HG03469 (cell line): ENCODE measurements around the gene ITGAL.
"Not testable (repeated sequence)": the region's sequence is repeated elsewhere in the genome, so short reads cannot be mapped to it uniquely, and the experiment has no call there.

Experiments used
- ATAC-seq: cut with Tn5 transposase; IDR thresholded peaks from one replicate; pipeline ENCODE4 v1.9.1; 2021; ENCODE audit warnings: mild to moderate bottlenecking, moderate library complexity, moderate number of reproducible peaks; ENCODE audit not compliant: unreplicated experiment

The ITGAL gene

DNA sequence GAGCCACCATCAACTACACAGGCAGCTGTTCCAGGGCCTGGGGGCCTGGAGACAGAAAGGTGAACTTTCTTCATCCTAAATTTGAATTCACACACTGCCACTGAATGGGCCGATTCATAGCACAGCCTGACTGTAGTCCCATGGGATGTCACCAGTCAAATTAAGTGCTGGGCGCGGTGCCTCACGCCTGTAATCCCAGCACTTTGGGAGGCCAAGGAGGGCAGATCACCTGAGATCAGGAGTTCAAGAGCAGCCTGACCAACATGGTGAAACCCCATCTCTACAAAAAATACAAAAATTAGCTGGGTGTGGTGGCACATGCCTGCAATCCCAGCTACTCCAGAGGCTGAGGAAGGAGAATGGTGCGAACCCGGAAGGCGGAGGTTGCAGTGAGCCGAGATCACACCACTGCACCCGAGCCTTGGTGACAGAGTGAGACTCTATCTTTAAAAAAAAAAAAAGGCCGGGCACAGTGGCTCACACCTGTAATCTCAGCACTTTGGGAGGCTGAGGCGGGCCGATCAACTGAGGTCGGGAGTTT lies 67.5 kb downstream of the ITGAL start:
- ATAC-seq = not testable (repeated sequence)

DNA sequence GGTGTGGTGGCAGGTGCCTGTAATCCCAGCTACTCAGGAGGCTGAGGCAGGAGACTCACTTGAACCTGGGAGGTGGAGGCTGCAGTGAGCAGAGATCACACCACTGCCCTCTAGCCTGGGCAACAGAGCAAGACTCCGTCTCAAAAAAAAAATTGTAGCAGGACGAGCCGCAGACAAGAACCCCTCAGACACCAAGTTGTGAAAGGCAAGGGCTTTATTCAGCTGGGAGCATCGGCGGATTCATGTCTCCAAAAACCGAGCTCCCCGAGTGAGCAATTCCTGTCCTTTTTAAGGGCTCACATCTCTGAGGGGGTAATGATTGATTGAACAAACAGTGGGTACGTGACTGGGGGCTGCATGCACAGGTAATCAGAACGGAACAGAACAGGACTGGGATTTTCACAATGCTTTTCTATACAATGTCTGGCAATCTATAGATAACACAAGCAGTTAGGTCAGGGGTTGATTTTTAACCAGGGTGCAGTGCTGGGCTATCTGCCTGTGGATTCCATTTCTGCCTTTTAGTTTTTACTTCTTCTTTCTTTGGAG lies 68.4 kb downstream of the ITGAL start:
- ATAC-seq = not testable (repeated sequence)

DNA sequence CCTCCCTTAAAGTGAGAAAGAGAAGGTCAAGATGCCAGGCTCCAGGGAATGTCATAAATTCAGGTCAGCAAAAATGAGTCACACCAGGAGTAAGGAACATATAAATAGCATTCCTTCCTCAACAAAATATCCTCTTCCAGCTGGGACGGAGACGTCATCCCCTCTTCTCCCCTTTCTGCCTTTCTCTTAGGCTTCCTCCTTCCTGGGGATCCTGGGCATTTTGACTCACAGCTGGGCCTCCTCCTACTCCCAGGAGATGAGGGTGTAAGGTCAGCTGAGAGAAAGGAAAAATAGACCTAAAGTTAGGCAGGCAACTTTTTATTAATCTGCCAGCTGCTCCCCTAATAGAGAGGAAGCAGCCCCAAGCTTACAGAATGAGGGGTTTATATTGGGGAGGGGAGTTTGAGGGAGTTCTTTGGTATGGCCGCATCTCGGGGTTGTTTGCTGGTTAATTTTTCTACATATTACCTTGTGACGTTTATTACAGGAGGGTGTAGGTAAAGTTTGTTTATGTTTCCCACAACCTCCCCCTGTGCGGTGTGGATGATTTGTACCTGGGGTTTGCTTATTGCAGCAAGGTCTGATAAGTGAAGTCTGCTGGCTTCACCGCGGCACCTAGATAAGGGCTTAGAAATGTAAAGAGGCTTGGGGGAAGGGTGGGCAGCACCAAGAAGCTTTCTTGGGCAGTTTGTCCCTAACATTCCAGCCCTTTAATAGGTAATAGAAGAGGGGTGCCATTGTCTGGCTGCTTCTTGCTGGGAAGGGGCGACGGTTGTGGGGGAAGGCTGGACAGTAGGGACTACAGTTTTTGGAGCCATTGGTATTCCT lies 69.2 kb downstream of the ITGAL start:
- no peak for ATAC-seq

DNA sequence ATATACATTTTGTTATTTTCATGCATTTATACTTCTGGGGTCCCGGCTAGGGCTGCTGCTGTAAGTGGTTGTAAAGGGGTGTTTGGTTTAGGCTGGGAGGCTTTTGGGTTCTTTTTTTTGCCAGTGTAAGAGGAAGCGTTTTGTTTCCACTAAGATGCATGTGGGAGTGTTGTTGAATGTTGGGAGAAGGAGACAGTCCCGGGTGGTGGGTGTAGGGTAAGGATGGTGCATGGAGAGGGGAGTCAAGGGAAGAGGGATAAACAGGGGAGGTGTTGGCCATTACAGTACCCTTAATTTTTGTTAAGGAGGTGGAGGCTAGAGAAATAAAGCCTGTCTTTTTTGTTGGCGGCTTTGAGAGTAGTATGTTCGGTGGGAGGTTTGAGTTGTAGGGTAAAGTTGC lies 70.5 kb downstream of the ITGAL start:
- no peak for ATAC-seq

DNA sequence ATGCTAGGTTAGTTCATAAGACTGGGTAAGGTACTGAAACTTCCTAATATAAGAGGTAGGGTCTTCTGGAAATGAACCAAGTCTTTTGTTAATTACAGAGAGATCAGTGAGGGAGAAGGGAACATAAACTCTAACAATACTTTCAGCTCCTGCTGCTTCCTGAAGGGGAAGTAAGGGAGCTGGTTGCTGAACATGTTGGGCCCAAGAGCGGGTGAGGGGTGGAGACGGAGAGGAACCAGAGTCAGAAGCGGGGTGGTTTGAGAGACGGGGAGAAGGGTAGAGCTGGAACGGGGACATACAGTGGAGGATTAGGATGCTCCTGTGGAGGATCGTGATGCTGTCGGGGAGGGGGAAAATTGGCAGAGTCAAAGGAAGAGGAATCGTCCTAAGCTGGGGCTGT lies 73.6 kb downstream of the ITGAL start:
- no peak for ATAC-seq

DNA sequence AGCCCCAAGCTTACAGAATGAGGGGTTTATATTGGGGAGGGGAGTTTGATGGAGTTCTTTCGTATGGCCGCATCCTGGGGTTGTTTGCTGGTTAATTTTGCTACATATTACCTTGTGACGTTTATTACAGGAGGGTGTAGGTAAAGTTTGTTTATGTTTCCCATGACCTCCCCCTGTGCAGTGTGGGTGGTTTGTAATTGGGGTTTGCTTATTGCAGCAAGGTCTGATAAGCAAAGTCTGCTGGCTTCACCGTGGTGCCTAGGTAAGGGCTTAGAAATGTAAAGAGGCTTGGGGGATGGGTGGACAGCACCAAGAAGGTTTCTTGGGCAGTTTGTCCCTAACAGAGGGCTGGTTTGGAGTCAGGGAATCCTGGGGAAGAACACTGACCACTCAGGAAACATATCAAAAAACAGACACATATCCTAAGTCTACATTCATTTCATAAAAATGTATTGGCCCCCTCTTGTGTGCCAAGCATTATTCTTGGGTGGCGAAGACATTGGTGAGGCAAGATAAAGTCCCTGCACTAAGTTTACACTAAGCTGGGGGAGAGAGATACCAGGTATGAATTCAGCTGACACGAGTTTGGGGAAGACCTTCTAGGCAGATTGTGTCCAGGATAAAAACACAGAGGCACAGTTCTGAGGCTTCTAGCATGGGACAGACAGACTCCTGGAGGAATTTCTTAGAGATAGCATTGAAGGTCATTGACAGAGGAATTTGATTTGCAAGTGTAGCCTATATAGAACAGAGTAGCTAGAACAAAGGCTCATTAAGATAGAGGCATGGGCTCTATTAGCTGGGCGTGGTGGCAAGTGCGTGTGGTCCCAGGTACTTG lies 76.1 kb downstream of the ITGAL start:
- ATAC-seq = no peak

DNA sequence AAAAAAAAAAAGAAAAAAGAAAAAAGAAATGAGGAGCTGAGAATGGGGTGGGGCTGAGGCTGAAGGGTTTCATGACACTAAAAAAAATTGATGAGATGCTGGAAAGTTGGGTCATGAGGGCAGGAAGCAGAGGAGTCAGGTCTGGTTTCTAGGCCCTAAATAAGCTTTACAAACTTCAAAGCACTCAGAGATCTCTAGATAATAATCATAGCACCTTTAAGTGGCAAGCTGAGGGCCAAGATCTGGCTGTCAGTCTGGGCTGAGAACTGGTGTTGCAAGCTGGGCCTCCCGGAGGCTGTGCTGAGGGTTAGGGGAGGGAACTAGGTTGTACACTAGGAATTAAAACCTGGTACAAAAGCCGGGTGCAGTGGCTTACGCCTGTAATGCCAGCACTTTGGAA lies 79.2 kb downstream of the ITGAL start:
- ATAC-seq = no peak

DNA sequence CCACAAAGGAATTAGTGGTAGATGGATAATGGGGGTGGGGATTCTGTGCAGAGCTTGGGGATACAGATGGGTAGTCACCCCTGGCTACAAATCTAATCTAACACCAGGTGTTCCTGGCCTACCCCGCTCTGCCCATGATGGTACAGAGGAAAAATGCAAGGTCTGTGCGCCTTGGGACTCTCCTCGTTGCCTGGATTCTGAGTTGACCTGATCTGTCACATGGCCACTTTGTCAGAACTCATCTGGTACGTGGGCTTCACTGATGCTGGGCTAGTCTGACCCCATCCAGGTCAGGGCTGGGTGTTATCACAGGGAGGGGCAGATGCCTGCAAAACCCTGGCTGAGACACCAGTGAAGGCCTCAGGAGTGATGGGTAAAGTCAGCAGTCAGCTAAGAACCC lies 80.4 kb downstream of the ITGAL start:
- ATAC-seq = no peak

DNA sequence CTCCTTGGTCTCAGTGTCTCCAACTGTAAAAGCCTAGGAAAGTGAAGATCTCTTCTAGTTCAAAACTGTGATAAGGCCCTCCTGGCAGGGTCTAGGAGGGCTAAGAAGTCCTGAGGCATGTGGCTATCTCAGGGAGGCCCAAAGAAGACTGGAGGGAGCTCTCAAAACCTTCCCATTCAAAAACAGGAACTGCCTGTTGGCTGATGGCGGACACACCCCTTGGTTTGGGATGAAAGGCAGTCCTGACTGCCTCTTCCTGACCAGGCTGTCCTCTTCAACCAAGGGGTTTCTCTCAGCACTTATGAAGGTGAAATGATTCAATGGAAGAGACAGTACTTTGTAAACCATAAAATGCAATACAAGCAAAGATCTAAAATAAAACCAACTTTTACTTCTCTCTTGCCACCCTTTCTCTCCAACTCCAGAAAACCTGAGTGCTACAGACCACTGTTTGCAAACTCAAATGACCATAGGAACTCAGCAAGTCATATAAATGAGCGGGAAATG lies 80.9 kb downstream of the ITGAL start:
- ATAC-seq = no peak

DNA sequence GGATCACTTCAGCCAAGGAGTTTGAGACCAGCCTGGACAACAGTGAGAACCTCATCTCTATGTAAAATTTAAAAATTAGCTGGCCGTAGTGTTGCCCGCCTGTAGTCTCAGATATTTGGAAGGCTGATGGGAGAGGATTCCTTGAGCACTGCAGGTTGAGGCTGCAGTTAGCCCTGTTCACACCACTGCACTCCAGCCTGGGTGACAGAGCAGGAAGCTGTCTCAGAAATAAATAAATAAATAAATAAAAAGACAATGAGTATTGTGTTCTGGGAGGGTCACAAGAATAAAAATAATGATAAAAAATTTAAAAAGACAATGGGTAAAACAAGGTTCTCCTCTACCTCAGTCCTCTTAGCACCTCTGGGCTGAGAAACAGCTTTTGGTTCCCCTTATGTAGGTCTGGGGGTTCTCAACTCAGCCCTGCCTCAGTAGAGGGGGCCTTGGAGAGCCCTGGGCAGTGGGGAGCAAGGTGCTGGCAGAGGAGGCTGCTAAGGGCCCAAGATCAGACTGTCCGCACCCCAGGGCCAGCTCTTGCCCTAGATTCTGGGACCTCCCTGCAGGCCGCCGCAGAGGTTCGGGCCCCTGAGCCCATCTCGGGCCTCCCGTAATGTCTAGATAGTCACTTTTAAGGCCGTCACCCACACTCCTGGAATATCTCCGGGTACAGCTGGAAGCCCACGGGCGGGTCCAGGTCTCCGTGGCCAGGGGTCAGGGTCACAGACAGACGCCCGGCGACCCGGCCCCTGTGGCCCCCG lies 82.2 kb downstream of the ITGAL start:
- no peak for ATAC-seq

DNA sequence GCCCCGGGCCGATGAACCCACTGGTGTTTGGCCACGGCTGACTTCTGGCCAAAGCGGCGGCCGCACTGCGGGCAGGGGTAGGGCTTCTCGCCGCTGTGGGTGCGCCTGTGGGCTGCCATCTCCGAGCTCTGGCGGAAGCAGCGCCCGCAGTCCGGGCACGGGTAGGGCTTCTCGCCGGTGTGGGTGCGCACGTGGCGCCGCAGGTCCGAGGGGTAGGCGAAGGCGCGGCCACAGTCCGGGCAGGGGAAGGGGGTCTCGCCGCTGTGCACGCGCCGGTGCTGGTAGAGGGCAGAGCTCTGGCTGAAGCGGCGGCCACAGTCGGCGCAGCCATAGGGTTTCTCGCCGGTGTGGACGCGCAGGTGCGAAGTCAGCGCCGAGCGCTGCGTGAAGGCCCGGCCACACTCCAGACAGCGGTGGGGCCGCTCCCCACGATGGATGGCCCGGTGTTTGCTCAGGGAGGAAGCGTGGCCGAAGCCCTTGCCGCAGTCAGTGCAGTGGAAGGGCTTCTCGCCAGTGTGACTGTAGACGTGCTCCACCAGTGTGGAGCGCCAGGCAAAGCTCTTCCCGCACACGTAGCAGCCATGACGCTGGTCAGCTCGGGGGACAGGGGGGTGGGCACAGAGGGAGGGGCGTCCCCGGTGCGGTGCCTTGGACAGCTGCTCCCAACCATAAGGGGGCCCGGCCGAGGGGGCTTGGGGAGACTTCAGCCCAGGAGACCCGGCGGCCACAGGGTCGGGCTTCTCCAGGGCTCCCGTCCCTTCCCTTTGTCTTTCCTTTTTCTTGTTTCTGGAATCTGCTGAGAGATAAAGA lies 83.0 kb downstream of the ITGAL start:
- no peak for ATAC-seq

DNA sequence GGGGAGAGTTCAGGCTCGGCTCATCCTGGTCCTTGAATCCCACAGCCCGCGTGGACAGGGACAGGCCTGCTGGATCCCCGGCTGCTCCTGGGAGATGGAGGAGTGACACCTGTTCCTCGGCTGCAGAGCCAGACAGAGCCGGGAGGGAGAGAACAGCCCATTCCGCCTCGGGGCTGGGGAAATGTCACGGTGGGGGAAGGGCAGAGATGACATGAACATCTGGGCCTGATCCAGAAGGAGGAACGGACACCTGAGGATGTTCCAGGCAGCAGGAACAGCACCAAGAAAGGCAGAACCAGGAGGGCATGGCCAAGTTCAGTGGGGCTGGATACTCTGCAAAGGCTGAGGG lies 83.6 kb downstream of the ITGAL start:
- ATAC-seq = no peak

DNA sequence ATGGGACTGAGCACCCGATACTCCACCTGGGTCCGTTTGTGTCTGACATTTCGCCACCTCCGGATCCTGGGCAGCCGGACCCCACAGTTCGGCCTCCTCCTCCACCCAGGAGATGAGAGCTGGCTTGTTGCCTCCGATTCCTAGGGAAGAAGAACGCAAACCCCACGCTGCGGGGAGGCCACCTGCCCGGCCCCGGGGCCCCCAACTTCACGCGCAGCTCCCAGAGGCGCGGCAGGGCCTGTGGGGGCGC lies 85.1 kb downstream of the ITGAL start:
- ATAC-seq = no peak

DNA sequence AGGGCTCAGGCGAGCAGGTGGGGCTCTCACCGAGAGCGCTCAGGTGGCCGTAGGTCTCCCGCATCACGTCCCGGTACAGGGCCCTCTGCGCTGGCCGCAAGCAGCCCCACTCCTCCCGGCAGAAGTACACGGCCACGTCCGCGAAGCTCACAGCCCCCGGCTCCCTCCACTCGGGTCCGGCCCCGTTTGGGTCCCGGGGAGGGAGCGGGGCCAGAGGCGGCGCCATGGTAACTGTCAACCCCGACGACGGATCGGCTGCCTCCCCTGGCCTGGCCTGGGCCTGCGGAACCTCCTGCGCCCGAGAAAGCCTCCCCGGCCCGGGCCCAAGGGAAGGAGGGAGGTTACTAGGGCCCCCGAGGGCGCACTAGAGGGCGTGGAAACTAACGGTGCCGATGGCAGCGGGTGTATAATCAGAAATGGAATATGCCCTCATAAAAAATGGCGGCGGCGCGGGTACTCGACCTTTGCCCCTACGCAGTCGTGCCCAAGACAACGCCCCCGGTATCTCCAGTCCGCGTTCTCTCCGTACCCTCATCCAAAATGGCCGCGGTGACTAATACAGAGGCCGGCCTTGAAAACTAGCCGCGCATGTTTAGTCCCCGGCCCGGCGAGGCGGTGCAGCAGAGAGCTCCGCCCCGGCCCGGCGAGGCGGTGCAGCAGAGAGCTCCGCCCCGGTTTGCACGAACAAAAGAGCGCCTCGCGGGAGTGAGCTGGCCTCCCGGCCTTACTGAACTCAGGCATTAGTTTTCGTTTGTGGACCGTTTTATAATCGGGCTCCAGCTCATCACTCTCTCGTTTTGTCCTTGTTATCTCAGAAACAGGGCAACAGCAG lies 85.6 kb downstream of the ITGAL start, which contains the start of gene ZNF764:
TSS of gene ZNF764 (minus strand) at position 418 of the 832 bp plus-strand sequence. CDS start at position 226, 192 bp downstream.
- ATAC-seq = peak; percentile 77

DNA sequence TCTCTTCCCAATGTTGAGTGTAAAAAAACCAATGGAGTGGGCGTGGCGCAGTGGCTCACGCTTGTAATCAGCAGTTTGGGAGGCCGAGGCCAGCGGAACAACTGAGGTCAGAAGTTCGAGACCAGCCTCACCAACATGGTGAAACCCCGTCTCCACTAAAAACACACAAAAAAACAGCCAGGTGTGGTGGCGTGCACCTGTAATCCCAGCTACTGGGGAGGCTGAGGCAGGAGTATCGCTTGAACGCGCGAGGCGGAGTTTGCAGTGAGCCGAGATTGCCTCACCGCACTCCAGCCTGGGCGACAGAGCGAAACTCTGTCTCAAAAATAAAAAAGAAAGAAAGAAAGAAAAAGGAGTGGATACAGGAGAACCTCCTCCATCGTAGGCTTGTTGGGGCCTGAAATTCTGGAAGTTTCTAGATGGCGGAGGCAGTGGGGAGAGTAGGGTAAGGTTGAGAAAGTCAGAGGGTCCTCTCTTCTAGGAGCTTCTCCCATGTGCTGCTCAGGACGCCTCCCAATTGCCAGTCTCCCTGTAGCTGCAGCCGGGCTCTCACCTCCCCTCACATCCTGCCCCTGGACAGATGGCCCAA lies 86.3 kb downstream of the ITGAL start:
- ATAC-seq = no peak

DNA sequence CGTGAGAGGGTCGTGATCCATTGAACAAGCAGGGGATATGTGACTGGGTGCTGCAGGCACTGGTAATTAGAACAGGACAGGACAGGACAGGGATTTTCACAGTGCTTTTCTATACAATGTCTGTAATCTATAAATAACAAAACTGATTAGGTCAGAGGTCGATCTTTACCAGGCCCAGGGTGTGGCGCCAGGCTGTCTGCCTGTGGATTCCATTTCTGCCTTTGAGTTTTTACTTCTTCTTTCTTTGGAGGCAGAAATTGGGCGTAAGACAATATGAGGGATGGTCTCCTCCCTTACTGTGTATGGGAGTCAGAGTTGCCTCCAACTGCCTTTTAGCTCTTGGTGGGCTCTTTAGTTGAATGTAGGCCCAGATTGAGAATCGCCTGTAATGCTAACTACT lies 87.1 kb downstream of the ITGAL start:
- no peak for ATAC-seq

DNA sequence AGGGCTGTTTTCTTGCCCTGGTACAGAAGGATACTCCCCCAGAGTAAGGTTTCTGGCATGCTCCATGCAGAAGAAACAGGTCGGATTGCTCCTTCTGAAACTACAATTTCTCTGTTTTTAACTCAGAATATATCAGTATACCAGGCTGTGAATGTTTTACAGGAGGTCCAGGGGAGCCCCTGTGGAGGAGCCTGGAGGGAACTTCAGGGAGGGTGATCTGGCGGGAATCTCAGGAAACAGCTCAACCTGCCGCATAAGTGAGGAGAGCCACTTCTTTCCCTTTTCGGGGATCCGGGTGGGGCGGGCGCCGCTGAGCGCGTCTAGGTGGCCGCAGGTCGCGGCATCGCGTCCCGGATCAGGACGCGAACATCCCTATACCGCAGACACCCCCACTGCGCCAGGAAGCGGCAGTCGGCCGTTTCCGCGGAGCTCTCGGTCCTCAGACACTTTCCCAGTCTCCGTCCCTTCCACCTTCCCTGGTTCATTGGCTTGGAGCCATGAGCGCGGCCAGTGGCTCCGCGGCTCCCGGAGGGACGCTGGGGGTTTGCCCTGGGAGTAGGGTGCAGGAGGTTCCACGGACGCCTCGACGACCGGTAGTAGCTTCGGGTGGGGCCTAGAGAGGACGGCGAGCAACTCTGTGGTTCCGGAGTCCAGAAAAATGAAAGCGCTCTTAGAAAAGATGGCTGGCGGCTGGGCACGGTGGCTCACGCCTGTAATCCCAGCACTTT lies 88.7 kb downstream of the ITGAL start:
- ATAC-seq = no peak

DNA sequence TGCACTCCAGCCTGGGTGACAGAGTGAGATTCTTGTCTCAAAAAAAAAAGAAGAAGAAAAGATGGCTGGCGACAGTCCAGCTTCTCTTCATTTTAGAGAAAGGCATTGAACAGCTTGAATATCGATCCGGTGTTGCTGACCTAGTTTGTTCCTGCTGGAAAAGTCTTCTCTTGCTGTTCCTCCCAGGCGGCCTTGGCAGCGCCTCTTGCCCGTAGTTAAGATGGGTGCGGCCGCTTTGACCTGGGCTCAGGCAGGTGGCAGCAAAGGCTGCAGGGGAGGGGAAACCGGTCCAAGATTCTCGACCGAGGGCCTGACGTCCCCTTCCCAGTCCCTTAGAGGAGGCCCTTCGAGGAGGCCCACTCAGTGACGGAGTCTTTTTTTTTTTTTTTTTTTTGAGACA lies 89.5 kb downstream of the ITGAL start:
- no peak for ATAC-seq
